Measurements from ENCODE around the gene FMN2. TPM values are rescaled to one million over a fixed set of nuclear protein-coding genes. Genes with fewer than 3 reads are reported as not detected.
A peak's percentile ranks its signal among the peaks of the same experiment; 100 is the strongest.

The FMN2 gene
- total RNA-seq, 1 donor from 2014 or later = 0.52 TPM

GRCh38 chr1:240199758-240200645 is 108.3 kb downstream of the FMN2 start:
- no peaks in the 10 kb centered on the region for H3K27me3 ChIP-seq
- no peaks in the 10 kb centered on the region for H3K36me3 ChIP-seq
- TF ChIP-seq, protein P1, sequence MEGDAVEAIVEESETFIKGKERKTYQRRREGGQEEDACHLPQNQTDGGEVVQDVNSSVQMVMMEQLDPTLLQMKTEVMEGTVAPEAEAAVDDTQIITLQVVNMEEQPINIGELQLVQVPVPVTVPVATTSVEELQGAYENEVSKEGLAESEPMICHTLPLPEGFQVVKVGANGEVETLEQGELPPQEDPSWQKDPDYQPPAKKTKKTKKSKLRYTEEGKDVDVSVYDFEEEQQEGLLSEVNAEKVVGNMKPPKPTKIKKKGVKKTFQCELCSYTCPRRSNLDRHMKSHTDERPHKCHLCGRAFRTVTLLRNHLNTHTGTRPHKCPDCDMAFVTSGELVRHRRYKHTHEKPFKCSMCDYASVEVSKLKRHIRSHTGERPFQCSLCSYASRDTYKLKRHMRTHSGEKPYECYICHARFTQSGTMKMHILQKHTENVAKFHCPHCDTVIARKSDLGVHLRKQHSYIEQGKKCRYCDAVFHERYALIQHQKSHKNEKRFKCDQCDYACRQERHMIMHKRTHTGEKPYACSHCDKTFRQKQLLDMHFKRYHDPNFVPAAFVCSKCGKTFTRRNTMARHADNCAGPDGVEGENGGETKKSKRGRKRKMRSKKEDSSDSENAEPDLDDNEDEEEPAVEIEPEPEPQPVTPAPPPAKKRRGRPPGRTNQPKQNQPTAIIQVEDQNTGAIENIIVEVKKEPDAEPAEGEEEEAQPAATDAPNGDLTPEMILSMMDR (IDR thresholded peaks at IDR 0.05) = no peak
- H3K27ac ChIP-seq = no peak overlapping the region
- no peak overlapping the region for H3K4me3 ChIP-seq
- ATAC-seq = peak; percentile 56
- no peak for DNase-seq
- no peaks in the 10 kb centered on the region for H3K4me1 ChIP-seq
- no peaks in the 10 kb centered on the region for H3K9me3 ChIP-seq
- intact Hi-C loops (cut with DNase I) = no loop called here

DNA sequence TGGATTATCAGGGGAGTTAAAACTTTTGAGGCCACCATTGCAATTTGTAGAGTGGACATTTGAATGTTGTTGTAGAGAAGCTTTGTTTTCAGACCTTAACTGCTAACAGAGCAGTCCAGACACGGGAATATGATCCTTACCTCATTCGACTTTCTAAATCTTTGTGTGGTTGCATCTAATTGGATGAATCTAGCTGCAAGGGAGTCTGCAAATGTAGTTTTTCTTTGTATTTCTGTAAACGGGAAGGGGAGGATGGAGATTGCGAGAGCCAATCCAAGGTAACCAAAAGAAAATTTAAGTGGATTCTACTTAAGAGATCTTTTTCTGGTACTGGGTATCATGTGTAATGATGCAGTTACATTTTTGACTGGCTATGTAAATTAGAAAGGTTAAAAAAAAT is 110.2 kb downstream of the FMN2 start:
- no peak overlapping the region for H3K4me3 ChIP-seq
- TF ChIP-seq, protein P1 (IDR thresholded peaks at IDR 0.05) = no peak
- H3K9me3 ChIP-seq = no peaks in the 10 kb centered on the region
- intact Hi-C loops (cut with DNase I) = no loop called here
- no peaks in the 10 kb centered on the region for H3K36me3 ChIP-seq
- no peaks in the 10 kb centered on the region for H3K4me1 ChIP-seq
- no peaks in the 10 kb centered on the region for H3K27me3 ChIP-seq
- no peak for DNase-seq
- H3K27ac ChIP-seq = no peak overlapping the region
- ATAC-seq = no peak

GRCh38 chr1:240207073-240207709 is 115.5 kb downstream of the FMN2 start:
- Histone ChIP-seq H3K27ac (no peak overlapping the region), H3K4me3 (no peak overlapping the region), H3K27me3 (no peaks in the 10 kb centered on the region), H3K9me3 (no peaks in the 10 kb centered on the region), H3K36me3 (no peaks in the 10 kb centered on the region), H3K4me1 (no peaks in the 10 kb centered on the region)
- TF ChIP-seq, protein P1 (IDR thresholded peaks at IDR 0.05) = no peak
- intact Hi-C loops (cut with DNase I) = no loop called here
- peak; percentile 36 for ATAC-seq
- DNase-seq = no peak

DNA sequence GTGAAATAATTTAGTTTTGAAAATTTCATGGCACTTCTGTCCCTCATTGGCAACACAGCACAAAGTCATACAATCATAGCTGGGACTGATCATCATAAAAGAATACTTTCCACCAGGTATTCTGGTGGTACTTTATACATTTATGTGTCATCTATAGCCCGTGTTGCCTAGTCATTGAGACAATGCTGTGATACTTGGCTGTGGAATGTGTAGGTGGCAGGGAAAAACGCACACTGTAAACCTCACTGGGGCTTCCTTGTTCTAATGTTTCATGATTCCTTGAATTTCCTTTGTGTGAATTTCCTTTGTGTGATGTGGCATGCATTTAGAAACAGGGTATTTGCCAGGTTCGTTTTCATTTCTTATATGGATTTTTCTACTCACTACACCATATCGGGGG is 118.3 kb downstream of the FMN2 start:
- Histone ChIP-seq H3K27ac (no peak overlapping the region), H3K4me1 (no peaks in the 10 kb centered on the region), H3K36me3 (no peaks in the 10 kb centered on the region), H3K9me3 (no peaks in the 10 kb centered on the region), H3K27me3 (no peaks in the 10 kb centered on the region), H3K4me3 (no peak overlapping the region)
- ATAC-seq (no peak), DNase-seq (no peak)
- intact Hi-C loops (cut with DNase I) = no loop called here
- TF ChIP-seq, protein P1 (IDR thresholded peaks at IDR 0.05) = no peak

DNA sequence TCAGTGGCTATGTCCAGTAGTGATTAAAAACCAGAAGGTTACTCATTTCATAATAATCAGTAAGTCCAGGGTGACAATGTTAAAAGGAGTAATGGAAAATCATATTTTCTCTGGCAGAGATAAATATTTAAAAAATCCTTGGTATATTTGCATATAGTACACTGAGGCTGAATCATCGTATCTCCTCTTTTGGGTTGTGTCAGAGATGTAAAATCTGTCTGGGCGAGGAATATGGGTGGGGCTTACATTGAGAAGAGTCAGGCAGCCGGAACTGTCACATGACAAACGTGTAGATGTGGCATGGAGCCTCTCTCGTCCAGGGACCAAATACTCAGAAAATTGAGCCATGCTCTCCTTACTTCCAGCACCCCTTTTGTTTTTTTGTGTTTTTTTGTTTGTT is 120.9 kb downstream of the FMN2 start:
- Histone ChIP-seq H3K36me3 (no peaks in the 10 kb centered on the region), H3K9me3 (no peaks in the 10 kb centered on the region), H3K27ac (no peak overlapping the region), H3K4me1 (no peaks in the 10 kb centered on the region), H3K27me3 (no peaks in the 10 kb centered on the region), H3K4me3 (no peak overlapping the region)
- DNase-seq (no peak), ATAC-seq (no peak)
- intact Hi-C loops (cut with DNase I) = no loop called here
- TF ChIP-seq, protein P1 (IDR thresholded peaks at IDR 0.05) = no peak
